HG02973 (cell line): ENCODE data around the gene RAD23A.
"Not testable (repeated sequence)": the region's sequence is repeated elsewhere in the genome, so short reads cannot be mapped to it uniquely, and the experiment has no call there.

Source experiments
- ATAC-seq: cut with Tn5 transposase; IDR thresholded peaks from one replicate; pipeline ENCODE4 v1.9.1; 2021; ENCODE audit warnings: moderate library complexity; ENCODE audit not compliant: unreplicated experiment

RAD23A gene

DNA sequence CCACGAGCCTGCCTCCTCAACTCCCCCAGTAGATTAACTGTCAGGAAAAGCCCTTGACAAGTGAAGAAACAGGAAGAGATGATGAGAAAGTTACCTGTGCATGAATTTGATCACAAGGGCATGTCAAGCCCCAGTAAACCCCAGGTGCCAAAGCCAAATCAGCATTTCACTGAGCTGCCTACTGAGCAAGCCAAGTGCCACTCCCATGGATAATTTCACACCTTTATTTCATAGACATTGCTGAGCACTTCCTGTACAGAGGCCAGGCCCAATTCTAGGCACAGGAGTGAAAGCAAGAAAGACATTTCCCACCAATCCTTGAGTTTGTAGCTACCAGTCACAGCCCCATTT lies 8.9 kb downstream of the RAD23A start:
- no peak for ATAC-seq

DNA sequence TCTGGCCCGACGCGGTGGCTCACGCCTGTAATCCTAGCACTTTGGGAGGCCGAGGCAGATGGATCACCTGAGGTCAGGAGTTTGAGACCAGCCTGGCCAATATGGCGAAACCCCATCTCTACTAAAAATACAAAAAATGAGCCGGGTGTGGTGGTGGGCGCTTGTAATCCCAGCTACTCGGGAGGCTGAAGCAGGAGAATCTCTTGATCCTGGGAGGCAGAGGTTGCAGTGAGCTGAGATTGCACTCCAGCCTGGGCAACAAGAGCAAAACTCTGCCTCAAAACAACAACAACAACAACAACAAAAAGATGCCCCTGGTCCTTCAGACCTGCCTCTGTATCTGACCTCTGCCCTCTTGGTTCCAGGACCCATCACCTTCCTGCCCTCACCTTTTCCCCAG lies 9.9 kb downstream of the RAD23A start:
- ATAC-seq, result not testable (repeated sequence)

DNA sequence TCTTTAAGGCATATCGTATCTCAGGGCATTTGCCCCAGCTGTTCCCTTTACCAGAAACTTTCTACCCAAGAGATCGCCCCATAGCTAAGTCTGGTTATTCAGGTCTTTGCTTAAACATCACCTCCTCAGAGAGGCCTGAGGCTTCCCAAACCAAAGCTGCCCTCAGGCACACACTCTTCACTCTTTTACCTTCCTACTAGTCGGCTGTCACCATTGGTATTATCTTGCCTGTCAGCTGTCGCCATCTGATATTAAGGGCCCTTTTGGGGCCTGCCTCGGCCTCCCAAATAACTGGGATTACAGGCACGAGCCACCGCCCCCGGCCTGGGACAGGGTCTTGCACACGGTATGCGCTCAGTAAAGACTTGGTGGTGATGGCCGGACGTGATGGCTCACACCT lies 10.3 kb downstream of the RAD23A start:
- ATAC-seq, result no peak

DNA sequence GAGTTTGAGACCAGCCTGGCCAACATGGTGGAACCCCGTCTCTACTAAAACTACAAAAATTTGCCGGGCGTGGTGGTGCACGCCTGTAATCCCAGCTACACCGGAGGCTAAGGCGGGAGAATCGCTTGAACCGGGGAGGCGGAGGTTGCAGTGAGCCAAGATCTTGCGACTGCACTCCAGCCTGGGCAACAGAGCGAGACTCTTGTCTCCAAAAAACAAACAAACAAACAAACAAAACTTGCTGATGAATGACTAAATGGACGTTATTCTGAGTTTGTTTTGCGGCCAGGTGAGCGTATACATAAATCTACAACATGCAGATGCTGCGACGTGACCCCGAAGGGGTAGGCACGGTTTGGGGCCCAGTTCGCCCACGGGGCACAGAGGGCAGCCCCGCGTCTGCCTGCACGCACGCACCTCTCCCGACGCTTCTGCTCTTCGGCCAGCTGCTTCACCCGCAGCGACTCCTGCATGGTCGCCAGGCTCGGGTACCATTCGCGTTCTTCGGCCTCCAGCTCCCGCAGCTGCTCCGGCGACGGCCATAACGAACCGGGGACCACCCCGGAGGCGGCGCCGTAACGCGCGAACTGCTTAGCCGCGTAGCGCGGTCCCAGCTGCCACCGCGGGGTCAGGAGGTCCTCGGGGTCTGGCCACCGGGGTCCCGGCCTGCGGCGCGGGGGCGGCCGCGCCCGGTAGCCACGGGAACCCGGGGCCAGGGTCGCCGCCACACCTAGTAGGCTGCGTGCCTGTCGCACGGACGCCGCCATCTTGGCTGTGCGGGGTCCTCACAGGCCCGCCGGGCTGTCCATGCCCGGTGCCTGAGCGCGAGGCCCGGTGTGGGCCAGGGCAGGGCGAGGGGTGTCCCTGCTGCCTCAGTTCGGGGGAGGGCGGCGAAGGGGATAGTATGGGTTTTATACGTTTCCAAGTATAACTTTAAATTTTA lies 11.1 kb downstream of the RAD23A start, which contains the start of gene GADD45GIP1:
TSS of gene GADD45GIP1 (minus strand) at position 778 of the 943 bp plus-strand sequence. CDS start at position 767, 11 bp downstream.
- ATAC-seq, result peak; percentile 55

DNA sequence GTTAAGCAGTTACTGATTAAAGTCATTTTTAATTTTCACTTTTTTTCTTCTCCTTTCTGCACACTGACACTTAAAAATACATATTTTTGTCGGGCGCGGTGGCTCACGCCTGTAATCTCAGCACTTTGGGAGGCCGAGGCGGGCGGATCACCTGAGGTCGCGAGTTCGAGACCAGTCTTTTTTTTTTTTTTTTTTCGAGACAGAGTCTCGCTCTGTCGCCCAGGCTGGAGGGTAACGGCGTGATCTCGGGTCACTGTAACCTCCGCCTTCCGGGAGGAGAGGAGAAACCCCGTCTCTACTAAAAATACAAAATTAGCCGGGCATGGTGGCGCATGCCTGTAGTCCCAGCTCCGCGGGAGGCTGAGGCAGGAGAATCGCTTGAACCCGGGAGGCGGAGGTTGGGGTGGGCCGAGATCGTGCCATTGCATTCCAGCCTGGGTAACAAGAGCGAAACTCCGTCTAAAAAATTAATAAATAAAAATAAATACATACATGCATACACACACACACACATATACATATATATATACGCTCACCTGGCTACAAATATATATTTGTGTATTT lies 11.8 kb downstream of the RAD23A start:
- ATAC-seq, result not testable (repeated sequence)

DNA sequence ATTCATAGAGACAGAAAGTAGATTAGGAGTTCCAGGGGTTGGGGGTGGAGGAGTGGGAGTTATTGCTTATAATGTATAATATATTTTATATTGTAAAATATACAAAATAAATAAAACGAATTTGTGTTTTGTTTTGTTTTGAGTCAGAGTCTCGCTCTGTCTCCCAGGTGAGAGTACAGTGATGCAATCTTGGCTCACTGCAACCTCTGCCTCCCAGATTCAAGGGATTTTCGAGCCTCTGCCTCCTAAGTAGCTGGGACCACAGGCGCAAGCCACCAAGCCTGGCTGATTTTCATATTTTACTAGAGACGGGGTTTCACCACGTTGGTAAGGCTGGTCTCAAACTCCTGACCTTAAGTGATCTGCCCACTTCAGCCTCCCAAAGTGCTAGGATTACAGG lies 13.8 kb downstream of the RAD23A start:
- no peak for ATAC-seq

DNA sequence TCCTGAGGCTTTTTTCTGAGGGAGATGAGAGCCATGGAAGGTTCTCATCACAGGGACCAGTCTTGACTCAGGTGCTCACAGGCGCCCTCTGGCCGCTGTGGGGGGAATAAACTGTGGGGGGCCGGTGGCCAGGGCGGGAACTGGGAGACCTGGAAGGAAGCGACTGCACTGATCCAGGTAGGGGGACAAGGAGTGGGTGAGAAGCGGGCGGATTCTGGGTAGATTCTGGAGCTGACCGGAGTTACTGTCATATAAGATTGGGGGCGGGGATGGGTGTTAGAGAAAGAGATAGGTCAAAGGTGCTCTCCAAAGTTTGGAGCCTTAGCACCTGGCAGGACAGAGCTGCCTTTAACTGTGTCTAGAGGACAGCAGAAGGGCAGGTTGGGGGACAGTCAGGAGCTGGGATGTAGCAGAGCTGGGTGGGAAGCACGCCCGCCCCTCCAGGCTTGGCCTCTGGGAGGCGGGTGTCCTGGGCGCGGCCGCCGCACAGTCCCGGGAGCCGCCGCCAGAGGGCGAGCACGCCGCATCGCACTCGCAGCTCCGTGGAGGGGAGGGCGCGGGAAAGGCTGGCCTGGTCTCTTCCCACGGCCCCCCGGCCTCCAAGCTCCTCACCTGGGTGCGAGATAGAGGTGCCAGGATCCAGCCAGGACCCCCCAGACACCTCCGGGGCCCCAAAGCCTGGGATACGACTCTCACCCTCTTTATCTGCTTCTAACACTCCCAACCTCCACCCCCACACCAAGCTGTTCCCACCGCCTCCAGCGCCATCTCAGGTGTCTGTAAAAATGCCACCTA lies 19.6 kb downstream of the RAD23A start:
- no peak for ATAC-seq

DNA sequence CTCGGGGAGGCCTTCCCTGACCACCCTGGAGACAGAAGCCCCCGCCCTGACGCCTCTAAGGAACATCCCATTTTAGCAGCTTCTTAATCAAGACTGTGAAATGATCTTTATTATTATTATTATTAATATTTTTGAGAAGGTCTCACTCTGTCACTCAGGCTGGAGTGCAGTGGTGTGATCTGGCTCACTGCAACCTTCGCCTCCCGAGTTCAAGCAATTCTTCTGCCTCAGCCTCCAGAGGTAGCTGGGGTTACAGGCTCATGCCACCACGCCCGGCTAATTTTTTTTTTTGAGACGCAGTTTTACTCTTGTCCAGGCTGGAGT lies 20.1 kb downstream of the RAD23A start:
- ATAC-seq, result no peak

DNA sequence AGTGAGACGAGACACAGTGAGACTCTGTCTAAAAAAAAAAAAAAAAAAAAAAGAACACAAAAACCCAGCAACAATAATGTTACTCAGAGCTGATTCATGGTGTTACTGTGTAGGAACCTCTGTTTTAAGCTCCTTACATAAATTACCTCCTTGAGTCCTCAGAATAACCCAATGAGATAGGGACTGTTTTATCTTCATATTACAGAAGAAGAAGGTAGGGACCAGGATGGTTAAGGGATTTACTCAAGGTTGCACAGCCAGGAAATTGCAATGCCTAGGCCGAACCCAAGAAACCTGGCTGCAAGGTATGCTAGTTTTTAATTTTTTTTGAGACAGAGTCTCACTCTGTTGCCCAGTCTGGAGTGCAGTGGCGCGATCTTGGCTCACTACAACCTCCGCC lies 22.2 kb downstream of the RAD23A start:
- ATAC-seq, result no peak

DNA sequence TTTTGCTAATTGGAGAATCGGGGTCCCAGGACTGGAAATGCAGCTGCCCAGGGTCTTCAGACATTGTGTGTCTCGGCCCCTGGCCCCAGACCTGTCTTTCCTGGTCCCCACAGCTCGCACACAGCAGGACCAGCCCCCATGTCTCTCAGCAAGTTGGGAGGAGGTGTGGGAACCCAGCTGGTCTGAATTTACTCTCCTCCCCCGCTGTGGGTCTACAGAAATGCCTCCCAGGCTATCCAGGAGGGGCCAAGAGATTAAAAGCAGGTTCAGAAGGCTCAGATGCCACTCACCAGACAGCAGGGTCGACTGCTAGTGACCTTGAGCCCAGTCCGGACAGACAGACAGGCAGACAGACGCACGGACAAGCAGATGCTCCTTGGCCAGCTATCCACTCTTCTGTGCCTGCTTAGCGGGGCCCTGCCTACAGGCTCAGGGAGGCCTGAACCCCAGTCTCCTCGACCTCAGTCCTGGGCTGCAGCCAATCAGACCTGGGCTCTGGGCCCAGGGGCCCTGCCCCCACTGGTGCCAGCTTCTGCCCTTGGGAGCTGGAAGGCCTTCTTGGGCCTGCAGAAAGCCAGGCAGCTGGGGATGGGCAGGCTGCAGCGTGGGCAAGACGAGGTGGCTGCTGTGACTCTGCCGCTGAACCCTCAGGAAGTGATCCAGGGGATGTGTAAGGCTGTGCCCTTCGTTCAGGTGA lies 23.8 kb downstream of the RAD23A start, which contains the start of gene DAND5:
TSS of gene DAND5 (plus strand) at position 285 of the 697 bp plus-strand sequence. CDS start at position 370, 85 bp downstream.
- ATAC-seq, result no peak

DNA sequence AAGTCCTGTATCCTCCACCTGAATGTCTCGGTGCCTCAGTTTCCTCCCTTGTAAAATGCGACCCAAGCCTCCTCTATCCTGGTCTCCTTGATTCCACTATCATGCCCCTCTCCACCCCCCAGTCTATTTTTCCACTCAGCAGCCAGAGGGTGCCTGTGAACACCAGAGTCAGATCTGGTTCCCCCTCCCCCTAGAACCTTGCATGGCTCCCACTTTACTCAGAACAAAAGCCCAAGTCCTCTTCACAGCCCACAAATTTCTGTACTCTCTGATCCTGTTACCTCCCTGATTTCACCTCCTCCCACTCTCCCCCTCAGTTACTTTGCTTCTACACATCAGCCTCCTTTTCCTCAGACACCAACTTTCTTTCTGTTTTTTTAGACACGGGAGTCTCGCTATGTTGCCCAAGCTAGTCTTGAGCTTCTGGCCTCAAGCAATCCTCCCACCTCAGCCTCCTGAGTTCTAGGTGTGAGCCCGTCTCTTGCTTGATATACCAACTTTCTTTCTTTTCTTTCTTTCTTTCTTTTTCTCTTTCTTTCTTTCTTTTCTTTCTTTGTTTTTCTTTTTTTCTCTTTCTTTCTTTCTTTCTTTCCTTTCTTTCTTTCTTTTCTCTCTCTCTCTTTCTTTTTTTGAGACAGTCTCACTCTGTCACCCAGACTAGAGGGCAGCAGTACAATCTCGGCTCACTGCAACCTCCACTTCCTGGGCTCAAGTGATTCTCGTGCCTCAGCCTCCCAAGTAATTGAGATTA lies 24.6 kb downstream of the RAD23A start:
- no peak for ATAC-seq

DNA sequence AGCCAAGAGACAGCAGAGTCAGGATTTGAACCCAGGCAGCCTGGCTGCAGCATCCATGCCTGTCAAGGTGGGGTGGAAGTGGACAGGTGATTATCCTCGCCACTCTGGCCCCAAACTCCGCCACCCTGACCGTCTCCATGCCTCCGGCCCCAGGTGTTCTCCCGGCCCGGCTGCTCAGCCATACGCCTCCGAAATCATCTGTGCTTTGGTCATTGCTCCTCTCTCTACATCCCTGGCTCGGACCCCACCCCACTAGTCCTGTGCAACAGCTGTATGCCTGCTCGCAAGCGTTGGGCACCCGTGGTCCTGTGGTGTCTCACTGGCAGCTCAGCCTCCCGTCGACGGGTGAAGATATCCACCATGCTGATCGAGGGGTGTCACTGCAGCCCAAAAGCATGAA lies 27.6 kb downstream of the RAD23A start:
- ATAC-seq, result no peak

DNA sequence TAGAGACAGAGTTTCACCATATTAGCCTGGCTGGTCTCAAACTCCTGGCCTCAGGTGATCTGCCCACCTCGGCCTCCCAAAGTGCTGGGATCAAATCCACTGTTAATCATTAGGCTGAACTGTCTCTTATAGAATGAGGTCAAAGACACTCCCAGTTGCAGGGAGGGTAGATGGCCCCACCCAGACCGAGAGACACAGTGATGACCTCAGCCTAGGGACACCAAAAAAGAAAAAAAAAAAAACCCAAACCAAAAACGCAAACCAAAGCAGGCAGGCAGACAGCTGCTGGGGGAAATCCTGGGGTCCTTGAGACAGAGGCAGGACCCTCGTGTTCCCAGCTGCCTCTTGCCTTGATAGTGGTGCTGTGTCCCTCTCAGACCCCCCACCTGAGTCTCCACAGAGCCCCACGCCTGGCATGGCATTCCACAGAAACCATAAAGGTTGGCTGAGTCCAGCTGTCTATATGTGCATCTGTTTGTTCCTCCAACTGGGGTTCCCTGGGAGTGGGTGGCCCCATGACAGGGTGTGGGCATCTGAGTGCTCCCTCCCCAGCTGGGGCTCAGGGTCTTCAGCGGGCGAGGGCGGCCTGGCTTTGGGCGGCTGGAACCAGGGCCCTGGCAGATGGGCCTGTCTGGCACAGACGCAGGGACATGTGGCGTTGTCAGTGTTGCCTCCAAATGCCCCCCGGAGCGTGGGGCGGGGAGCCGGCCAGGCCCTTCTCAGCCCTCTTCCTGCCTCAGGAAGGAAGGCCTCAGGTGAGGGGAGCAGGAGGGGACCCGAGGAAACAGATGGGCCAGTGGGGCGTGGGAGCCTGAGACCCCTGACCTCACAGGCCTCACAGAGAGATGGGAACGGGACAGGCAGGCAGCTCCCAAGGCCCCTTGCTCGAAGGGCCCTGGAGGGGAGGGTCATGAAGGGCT lies 28.9 kb downstream of the RAD23A start:
- ATAC-seq, result no peak

DNA sequence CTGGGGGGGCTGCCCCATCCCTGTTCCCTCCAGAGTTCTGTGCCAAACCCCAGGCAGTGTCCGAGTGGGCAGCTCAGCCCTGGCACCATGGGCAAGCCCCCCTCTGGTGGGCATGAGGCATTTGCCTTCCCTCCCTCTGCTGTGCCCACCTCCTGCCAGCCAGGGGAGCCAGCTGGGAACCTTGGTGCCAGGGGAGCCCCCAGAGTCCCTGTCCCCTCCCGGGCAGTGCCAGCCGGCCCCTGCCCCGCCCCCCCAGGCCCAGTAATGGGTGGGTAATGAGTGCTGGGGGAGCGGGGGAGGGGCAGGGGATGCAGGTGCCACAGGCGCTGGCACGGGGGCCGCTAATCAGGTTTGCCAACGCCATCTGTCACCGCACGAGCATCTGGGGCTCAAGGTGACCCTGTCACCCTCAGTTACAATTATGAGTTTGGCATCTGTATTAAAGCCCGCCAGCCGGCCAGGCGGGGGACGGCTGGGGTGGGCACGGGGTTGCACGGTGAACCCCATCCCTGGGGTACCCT lies 29.6 kb downstream of the RAD23A start:
- no peak for ATAC-seq

DNA sequence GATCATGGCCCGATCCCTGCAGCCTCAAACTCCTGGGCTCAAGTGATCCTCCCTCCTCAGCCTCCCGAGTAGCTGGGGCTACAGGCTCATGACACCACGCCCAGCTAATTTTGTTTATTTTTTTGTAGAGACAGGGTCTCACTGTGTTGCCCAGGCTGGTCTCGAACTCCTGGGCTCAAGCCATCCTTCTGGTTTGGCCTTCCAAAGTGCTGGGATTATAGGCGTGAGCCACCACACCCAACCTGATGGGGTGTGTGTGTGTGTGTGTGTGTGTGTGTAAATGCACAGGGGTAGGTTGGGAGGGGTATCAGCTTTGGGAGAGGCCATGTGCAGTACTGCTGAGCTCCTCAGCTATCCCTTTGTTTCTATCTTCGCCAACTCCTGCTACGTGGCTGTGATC lies 30.4 kb downstream of the RAD23A start:
- ATAC-seq, result not testable (repeated sequence)

DNA sequence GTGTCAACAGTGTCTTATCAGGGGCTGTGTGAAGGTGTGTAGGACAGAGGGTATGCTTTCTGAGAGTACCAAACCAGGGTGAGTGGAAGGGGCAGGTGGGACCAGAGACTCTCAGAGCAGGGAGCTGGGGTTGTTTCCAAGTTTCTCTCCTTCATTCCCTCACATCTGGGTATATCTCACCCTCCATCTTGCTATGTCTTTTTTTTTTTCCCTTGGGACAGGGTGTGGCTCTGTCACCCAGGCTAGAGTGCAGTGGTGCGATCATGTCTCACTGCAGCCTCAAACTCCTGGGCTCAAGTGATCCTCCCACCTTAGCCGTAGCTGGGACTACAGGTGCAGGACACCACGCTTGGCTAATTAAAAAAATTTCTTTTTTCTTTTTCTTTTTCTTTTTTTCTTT lies 34.3 kb downstream of the RAD23A start:
- ATAC-seq, result no peak

DNA sequence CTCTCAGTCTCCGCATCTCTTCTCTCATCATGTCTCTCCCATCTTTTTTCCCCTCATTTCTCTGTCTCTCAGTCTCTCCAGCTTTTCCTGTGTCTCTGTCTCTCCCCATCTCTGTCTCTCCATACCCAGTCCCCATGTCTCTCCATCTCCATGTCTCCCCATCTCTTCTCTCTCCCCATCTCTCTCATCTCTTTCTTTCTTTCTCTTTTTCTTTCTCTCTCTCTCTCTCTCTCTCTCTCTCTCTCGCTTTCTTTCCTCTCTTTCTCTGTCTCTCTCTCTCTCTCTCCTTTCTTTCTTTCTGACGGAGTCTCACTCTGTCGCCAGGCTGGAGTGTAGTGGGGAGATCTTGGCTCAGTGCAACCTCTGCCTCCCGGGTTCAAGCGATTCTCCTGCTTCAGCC lies 37.0 kb downstream of the RAD23A start:
- ATAC-seq, result no peak

DNA sequence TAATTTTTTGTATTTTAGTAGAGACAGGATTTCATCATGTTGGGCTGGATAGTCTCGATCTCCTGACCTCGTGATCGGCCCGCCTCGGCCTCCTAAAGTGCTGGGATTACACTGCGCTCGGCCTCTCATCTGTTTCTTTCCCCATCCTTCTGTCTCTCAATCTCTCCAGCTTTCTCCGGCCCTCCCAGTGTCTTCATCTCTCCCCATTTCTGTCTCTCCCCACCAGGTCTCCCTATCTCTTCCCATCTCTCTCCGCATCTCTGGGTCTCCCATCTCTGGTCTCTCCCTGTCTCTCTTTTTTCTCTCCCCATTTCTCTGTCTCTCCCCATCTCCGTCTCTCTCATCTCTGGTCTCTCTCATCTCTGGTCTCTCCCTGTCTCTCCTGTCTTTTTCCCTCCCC lies 37.4 kb downstream of the RAD23A start:
- ATAC-seq, result no peak

DNA sequence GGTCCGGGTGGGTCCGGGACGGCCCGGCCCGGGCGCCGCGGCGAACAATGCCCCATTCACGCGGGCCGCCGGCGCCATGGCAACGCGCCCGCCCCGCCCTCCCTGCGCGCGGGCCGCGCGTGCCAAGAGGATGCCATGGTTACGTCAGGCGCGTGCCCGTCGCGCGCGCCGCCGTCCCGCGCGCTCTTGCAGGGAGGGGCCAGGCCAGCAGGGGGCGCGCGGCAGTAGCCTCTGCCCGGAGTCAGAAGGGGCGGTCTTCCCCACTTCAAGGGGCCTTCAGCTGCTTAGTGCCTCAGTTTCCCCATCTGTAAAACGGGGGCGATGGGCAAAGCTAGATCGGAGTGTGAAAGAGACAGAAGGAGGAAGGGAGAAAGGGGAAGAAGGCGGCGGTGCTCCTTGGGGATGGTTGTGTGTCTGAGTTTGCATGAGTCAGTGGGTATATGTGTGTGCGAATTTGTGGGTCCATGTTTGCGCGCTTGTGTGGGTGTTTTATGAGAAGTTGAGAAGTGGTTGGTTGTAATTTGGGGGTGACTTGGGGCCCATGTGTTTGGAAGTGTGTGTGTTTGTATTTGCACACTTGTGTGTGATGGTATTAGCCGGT lies 38.0 kb downstream of the RAD23A start:
- no peak for ATAC-seq
